Activated naive CD4-positive, alpha-beta T cell treated with Interleukin-2 at 50 U/mL for 16 hours (primary cell): ENCODE data around the gene LARP4B.

Experiments
- DNase-seq: peaks from one replicate; pipeline ENCODE4 v3.0.0-alpha.2; 2020

Gene LARP4B

DNA sequence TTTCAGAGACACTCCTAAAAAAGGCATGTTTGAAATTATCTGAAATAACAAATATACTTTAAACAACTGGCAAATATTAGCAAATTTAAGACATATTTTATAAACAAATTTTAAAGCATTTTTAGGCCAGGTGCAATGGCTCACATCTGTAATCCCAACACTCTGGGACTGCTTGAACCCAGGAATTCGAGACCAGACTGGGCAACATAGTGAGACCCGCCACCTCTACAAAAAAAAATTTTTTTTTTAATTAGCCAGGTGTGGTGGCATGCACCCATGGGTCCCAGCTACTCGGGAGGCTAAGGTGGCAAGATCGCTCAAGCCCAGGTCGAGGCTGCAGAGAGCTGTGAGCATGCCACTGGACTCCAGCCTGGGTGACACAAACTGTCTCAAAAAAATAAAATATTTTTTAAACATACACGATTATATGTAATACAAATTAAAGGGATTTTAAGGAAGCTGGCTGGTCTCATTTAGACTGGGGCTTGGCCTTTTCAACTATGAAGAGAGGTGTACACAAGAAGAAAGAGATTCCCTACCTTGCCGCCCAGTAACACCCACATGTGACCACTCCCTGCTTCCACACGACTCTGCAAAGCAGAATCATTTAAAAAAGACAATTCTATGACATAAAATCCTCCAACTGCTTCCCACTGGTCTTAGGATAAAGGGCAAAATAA is 7.5 kb downstream of the LARP4B start:
- DNase-seq, result no peak

DNA sequence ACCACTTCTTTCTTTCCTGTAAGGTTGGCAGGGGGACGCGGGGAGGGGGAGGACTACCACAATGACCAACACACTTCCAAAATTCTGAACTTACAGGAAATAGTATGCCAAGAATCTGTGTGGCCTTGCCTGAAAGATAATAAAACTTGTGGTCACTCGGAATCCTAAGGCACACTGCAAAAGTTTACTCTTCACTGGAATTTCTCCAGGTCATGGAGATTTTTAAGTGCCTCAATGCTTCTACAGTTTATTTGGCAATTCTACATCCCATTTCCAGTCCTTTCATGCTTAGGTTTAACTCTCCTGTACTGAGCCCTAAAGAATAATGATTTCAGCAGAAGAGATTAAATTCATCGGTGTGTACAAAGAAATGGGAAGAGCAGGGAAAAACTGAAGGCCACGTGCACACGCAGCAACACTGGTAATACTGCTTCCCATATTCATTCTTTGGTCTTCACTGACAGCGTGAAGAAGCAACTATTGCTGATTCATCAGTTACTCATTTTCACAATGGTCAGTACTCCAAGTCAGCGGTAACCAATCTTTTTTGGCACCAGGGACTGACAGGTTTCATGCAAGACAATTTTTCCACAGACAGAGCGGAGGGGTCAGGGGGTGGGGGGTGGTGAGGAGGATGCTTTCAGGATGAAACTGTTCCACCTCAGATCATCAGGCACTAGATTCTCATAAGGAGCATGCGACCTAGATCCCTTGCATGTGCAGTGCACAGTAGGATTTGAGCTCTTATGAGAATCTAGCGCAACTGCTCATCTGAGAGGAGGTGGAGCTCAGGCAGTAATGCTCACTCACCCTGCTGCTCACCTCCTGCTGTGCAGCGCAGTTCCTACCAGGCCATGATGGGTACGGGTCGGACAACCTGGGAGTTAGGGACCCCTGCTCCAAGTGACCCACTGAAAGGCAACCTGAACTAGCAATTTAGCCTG is 9.8 kb downstream of the LARP4B start:
- no peak for DNase-seq

DNA sequence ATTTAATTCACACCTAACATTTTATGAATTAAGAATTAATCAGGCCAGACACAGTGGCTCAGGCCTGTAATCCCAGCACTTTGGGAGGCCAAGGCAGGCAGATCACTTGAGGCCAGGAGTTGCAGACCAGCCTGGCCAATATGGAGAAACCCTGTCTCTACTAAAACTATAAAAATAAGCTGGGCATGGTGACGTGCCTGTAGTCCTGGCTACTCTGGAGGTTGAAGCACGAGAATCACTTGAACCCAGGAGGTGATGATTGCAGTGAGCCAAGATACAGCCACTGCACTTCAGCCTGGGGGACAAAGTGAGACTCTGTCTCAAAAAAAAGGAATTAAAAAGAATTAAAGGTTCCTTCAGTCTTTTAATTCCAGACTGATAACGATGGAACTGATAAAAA is 11.1 kb downstream of the LARP4B start:
- no peak for DNase-seq

DNA sequence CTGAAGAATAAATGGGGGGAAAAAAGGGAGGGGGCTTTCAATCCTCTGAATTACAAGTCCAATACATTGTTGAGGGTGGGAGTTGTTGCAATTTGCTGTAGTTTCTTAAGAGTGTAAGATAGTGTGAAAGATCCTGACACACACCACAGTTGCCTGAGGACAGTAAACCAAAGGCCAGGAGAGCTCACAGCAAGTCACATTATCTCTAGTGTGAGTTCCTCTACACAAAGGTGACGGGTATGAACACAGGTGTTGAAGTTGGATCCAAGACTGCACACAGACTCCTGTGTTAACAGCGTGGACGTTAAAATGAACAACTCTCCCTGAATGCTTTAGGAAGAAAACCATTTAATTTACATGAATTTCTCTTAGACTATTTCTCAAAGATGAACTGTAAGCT is 12.0 kb downstream of the LARP4B start:
- no peak for DNase-seq

DNA sequence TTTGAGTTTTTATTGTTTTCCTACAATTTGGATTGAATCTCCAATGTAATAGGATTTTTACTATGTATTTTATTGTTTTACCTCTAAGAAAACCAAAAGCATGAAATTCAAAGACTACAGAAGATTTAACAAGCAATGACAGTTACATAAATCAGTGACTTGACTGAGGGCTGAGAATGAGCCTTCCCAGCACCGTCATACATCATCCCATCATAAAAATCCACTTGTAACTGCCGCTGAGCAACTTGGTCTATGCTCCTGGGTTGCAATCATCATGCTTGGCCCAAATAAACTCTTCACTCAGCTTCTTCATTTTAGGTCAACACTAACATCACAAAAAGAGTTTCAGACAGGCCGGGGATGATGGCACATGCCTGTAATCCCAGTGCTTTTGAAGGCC is 13.5 kb downstream of the LARP4B start:
- DNase-seq, result no peak

DNA sequence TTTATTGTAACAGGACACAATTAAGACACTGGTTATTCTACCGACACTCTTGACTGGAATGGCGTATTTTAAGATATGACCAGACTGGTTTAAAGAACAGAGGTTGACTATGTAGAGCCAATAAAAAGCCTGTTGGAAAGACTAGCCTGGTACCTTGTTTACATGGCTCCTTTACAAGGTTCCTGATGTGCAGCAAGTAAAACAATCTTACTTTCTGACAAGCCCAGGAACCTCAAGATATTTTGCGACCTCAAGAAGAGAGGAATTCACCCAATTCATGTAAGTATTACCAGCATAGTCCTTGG is 14.1 kb downstream of the LARP4B start:
- DNase-seq, result no peak

DNA sequence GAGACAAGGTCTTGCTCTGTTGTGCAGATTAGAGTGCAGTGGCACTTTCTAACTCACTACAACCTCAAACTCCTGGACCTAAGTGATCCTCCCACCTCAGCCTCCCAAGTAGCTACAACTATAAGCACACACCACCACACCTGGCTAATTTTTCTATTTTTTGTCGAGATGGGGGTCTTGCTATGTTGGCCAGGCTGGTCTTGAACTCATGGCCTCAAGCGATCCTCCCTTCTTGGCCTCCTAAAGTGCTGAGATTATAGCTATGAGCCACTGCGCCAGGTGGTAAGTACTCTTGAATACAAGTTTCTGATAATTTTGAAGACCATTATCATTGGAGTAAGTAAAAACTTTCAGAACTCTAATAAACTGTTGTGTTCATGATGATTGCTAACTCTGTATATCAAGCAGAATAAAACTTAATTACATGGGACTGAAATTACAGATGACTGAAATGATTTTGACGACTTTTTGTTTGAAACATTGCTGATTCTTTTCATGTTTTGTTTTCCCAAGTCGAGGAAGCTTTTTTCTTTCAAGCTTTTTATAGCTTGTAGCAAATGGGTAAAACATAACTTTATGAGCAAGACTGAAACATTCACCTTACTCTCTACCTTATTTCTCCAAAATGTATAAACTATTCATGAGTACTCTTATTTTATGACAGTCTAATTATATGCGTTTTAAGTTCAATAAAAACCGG is 14.6 kb downstream of the LARP4B start:
- DNase-seq, result no peak

DNA sequence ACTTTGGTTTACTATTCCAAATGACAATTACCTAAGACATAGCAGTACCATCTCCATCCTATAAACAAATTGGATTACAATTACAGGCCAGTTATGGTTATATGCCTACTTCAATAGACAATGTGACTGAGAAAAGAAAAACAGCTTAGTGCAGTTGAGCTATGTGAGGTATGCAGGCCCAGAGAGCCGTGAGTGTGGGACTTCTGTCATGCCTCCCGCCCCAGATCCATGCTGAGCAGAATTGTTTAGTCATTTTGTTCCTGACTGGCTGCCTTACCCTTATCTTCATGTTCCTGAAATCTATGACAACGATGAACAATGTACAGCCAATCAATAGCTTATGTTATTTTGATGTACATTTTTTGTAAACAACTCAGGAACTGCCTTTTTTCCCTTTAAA is 21.7 kb downstream of the LARP4B start:
- no peak for DNase-seq

DNA sequence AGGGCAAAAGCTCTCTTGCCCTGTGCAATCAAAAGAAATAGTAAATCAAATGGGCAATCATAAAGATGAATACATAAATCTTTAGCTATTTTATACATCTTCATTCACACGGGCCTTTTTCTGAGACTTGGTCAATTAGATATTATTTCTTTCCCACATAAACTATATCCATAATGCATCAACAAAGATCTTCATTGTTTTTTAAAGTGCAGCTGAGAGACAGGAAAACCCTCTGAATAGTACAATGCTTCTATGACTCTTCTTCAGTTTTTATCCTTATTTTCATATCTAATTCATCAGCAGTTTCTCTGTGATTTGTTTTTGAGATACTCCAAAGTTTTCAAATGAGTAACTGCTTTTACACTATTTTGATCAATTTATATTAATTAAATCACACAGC is 25.5 kb downstream of the LARP4B start:
- no peak for DNase-seq

DNA sequence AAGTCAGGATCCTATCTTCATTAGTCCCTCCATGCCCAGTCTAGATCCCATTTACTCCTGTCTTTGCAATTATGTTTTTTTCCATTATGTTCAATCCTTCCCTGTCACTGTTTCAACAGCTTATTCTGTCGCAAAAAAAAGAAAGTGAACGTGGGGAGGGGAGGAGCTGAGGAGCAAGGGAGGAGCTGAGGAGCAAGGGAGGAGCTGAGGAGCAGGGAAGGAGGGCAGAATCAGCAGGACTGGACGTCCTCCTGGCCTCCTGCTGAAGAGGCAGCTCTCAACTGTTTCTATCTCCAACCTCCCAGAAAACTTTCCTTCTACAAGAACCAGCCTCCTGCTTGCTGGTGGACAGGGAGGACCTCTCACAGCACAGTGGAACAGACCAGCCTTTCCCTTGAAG is 26.0 kb downstream of the LARP4B start:
- DNase-seq, result no peak

DNA sequence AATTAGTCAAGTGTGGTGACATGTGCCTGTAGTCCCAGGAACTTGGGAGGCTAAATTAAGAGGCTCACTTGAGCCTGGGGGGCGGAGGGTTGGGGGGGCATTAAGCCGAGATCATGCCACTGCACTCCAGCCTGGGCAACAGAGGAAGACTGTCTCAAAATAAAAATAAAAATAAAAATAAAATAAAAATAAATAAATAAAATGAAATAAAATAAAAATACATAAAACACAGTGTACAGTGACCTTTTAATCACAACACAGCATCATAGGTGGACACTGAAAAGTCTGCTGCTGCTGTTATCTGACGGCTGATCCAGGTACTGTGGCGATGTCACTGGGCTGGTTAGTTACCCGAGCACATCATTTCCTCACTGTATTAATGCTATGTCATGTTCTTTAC is 27.1 kb downstream of the LARP4B start:
- DNase-seq, result no peak

DNA sequence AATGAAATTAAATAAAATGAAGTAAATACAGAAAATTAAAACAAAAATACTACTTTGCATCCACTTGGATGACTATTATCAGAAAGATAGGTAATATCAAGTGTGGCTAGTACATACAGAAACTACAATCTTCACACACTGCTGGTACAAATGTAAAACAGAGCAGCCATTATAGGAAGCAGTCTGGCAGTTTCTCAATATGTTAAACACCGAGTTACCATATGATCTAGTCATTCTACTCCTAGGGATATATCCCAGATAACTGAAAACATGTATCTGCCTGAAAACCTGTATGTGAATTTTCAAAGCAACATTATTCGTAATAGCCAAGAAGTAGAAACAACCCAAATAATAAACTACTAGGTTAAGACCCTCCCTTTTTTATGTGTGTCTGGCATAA is 33.4 kb downstream of the LARP4B start:
- no peak for DNase-seq

DNA sequence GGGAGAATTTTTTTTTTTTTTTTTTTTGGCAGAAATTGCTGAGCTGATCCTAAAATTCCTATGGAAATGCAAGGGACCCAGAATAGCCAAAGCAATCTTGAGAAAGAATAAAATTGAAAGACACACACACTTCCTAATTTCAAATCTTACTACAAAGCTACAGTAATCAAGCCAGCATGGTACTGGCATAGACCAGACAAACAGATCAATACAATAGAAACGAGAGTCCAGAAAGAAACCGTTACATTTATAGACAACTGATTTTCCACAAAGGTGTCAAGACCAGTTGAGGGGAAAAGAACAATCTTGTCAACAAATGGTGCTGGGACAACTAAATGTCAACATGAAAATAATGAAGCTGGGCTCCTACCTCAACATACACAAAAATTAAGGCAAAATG is 34.5 kb downstream of the LARP4B start:
- no peak for DNase-seq

DNA sequence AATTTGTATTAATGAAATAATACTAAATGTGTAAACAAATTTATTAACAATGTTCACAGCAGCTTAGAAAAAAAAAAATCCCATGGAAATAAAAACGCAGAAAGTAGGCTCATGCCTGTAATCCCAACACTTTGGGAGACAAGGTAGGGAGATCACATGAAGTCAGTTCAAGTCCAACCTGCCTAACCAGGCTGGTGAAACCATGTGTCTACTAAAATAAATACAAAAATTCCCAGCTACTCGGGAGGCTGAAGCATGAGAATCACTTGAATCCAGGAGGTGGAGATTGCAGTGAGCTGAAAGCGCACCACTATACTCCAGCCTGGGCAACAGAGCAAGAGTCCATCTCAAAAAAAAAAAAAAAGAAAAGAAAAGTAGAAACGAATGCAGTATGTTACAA is 36.2 kb downstream of the LARP4B start:
- DNase-seq, result no peak

DNA sequence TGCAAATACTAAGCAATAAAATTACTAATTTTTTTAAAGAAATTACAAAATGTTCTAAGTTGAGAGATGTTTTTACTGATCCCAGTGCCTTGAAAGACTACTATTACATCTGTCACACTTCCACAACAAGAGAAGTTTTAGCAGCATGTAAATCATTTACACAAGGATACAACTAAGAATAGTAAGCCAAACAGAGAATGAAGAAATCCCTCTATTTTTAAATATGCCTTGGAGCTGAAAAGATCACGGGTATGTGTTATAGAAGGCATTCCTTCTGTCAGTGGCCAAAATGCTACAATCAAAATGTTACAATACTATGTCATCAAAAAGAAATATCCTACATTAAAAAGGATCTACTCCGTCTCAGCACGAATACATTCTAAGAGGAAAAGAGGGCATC is 52.6 kb downstream of the LARP4B start:
- no peak for DNase-seq

DNA sequence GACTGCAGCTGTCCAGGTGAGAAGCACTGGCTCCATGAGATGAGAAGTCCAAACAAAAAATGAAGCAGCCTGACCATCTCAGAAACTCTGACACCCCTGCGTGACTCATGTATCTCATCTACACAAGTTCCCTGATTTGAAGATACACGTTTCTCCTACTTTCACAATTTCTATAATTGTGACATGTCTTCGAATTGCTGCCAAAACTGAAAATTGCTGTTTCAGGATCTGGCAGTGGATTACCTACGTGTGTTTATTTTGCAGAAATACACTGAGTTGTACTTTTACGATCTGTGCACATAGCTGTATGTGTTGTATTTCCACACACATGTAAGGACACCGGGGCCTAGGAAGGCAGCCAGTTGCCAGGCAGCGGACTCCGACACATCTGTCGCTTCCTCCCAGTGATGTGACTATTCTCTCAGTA is 53.2 kb downstream of the LARP4B start:
- no peak for DNase-seq

DNA sequence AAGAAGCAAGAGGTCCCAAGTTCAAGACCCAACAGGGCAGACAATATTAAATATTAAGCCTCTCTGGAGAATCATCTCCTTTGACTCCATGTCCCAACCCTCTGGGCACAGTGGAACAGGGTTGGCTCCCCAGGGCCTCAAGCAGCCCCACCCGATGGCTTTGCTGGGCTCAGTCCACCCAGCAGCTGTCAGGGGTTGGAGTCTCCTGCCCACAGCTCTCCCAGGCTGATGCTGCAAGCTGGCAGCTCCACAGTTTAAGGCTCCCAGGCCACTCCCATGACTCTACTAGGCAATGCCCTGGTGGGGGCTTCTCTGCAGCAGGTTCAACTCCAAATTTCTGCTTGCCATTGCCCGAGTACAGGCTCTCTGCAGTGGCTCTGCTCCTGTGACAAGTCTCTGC is 55.1 kb downstream of the LARP4B start:
- no peak for DNase-seq

DNA sequence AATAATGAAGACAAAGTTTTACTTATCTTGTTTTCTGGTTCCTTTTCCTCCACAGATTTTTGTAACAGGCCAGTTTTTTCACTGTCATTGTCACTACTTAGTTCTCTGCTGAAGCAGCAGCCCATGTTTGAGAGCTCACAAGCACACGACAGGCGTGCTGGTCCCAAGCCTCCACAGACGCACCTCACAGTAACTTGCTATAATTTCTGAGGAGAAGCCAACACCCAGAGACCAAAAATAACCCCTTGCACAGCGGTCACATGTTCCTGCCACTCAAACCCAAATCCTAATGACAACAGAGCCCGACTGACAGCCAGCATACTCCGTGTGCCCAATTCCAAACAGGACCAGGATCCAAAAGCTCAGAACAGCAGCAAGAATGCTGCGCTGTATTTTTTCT is 58.5 kb downstream of the LARP4B start:
- DNase-seq, result no peak

DNA sequence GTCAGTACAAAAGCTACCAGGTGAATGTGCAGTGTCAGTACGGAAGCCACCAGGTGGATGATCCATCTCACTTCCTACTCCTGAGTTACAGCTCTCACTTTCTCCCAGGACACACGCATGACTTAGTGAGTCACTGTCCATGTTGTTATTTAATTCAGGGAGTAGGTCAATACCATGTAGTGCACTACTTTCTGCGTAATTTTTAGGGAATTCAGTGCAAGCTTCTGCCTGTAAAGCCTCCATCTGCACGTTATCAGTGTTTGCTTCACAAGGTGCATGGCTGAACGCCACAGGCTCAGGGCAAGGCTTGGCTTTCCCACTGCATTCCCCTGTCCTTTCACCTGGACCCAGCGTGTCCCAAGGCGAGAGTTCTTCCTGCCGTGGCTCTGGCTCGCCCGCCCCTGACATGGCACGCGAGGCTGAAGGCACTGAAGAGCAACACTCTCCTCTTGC is 59.5 kb downstream of the LARP4B start:
- no peak for DNase-seq

DNA sequence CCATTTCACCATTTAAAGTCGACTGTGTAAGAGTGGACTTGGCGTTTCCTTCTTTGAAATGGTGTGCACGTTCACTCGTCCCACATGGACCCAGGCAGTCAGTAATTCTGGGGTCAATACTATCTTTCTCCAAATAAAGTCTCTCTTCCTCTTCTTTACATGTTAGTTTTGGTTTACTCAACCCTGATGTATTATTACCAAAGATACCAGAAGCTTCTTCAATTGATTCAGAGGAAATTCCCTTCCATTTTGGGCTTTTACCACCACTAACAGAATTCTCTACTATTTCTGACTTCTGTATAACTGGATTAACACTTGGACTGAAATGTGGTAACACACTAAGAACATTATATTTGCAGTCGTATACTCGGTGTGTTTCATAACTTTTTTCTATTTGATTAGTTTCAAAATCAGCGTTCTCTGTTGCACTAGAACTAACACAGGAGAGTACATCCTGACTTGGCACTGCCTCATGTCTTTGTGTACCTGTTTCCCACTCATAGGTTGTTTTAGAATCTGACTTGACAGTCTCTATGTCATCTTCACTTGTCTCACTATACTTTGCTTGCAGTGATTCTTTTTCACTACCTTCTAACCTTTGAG is 60.8 kb downstream of the LARP4B start:
- DNase-seq, result no peak

DNA sequence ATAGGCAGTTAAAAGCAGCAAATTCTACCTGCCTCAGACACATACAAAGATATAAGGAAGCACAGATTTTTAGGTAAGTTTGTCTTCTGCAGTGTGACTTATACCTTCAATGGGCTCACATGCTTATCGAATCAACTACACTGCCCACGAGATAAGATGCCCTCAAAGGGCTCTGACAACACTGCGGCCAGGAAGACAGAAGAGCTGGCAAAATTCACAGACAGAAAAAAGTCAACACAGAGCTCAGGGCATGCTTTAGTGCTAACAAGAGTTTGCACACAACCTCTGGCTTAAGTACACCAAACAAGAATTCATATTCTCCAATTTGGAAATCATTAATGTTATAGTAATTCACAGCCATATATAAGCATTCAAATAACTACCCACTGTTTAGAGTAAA is 62.3 kb downstream of the LARP4B start:
- no peak for DNase-seq

DNA sequence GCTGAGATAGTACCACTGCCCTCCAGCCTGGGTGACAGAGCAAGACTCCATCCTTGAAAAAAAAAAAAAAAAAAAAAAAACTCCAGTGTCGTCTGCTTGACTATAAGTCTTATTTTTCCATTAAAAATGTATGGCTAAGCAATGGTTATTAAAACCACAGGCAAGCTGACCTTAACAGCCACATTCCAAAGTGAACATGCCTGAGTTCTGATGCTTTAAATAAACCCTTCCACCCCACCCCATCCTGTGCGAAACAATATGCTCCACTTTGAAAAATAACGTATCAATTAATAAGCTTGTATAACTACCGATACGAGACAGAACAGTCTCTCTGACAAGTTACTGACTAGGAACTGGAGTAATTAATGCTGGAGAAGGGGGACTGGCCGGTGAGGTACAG is 63.7 kb downstream of the LARP4B start:
- DNase-seq, result no peak

DNA sequence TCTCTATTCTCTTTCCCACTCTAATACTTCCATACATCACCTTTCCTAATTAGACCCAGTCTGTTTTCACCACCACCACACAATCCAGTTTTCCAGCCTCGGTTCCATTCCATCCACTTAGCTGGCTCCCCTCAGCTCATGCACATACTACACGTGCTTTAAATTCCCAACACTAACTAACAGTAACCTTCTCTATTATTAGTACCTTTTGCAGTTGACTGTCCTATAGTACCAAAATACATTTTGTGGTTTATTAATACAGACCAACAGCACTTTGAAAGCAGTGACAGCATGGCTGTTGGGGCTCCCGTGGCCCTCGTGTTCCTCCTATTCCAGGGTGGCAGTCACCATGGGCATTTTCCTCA is 64.9 kb downstream of the LARP4B start:
- no peak for DNase-seq
